Measurements from ENCODE around the gene CHRM4. TPM values are rescaled to one million over a fixed set of nuclear protein-coding genes. Genes with fewer than 3 reads are reported as not detected.

Gene CHRM4
- total RNA-seq, 2 donors from 2014 or later = 4.3 to 4.8 TPM

DNA sequence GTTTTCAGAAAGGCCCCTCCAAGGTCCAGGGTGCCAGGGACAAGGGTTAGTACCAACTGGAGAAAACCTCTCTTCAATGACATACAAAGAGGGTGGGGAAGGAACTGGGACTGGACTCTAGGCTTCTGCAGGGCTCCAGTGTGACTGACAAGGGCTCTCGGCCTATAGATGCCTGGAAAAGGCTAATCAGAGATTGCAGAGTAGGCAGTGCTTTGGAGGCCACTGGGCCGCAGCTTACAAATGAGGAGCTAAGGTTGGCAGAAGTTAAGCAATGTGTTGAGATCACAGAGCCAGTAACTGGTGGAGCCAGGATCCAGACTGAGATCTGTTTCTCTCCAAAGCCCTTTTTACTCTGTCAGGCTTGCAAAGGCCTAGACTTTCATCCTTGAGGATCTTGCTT is 51.8 kb downstream of the CHRM4 start:
- no peaks in the 10 kb centered on the region for H3K27me3 Mint-ChIP-seq
- peak overlapping the region; percentile 53 for H3K27ac Mint-ChIP-seq
- no peaks in the 10 kb centered on the region for H3K9me3 ChIP-seq (ENCODE audit: control insufficient read depth, low read length, poor library complexity, severe bottlenecking)
- DNase-seq (no peak), ATAC-seq (no peak)
- H3K4me3 Mint-ChIP-seq = no peak overlapping the region
- H3K4me1 Mint-ChIP-seq = peaks cover 38% of the 10 kb centered on the region
- H3K36me3 Mint-ChIP-seq (ENCODE audit: low read depth) = no peaks in the 10 kb centered on the region

DNA sequence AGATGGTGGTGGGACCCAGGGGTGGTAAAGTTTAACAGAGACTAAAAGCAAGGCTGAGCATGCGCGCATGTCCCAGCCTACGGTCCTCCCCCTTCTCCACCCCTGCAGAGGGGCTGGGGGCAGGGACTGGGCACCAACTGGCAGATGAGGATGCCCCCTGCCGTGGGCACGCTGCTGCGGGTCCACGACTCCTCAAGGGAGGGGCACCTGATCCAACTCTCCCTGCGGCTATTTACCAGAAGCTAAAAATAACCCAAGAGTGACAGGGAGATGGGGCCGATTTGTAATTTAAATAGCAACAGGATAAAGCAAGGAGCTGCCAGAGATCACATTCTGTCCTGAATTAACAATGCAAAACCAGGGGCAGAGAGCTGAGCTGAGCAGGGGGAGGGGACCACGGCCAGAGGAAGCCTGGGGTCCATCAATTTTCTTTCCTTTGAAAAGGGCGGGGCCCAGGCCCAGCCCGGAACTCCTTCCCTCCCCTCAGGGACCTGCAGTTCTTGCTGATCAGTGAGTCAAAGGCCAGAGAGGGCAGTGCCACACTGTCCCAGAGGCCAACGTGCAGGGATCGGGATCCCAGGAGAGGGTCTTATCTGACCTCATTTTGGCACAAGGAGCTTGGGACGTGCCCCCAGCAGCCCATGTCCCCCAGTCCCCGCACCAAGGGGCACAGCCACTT is 52.4 kb downstream of the CHRM4 start:
- ATAC-seq = no peak
- Mint-ChIP-seq H3K4me3 (peak overlapping the region; percentile 43), H3K4me1 (peaks cover 34% of the 10 kb centered on the region), H3K36me3 (ENCODE audit: low read depth) (no peaks in the 10 kb centered on the region), H3K27me3 (no peaks in the 10 kb centered on the region), H3K27ac (peak overlapping the region; percentile 53)
- DNase-seq = no peak
- H3K9me3 ChIP-seq (ENCODE audit: control insufficient read depth, low read length, poor library complexity, severe bottlenecking) = no peaks in the 10 kb centered on the region

DNA sequence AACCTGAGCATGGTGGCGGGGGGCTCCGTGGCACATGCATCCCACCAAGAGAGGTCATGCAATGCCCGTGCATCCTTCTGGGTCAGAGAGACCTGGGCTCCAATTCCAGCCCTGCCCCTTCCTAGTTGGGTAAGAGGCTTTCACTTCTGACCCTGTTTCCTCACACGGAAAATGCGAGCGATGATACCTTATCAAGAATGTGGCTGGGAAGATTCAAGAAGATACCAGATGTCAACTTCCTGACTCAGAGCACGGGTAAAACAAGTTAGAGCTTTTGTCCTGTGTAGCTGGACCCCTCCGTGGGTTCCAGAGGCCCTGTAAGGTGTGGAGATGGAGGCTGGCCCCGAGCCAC is 53.0 kb downstream of the CHRM4 start:
- H3K9me3 ChIP-seq (ENCODE audit: control insufficient read depth, low read length, poor library complexity, severe bottlenecking) = no peaks in the 10 kb centered on the region
- Mint-ChIP-seq H3K27ac (no peak overlapping the region), H3K27me3 (no peaks in the 10 kb centered on the region), H3K4me3 (no peak overlapping the region), H3K36me3 (ENCODE audit: low read depth) (no peaks in the 10 kb centered on the region), H3K4me1 (peaks cover 34% of the 10 kb centered on the region)
- DNase-seq (no peak), ATAC-seq (no peak)

DNA sequence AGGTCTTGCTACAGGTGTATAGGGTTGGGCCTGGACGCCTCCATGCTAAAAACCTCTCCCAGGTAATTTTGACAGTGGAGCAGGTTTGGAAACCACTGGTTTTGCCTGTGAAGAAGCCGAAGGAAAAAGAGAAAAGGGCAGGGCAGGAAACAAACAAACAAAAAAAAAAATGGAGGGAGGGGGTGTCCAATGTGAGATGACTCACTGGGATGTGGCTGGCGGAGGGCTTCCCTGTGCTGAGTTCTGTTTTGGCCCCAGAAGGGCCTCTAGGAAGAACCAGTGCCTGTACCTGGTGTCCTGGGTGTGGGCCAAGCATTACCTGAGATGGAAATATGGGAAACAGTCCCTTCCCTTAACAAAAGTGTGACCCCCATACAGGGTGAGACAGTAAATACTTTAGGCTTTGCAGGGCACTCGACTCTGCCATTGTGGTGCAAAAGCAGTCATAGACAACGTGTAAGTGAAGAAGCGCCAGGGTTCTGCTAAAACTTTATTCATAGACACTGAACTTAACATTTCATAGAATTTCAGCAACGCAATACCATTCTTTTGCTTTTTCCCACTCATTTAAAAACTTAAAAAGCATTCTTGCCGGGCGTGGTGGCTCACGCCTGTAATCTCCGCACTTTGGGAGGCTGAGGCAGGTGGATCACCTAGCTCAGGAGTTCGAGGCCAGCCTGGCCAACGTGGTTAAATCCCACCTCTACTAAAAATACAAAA is 53.8 kb downstream of the CHRM4 start:
- Mint-ChIP-seq H3K27ac (peak overlapping the region; percentile 6), H3K4me1 (peaks cover 33% of the 10 kb centered on the region), H3K36me3 (ENCODE audit: low read depth) (no peaks in the 10 kb centered on the region), H3K27me3 (no peaks in the 10 kb centered on the region), H3K4me3 (no peak overlapping the region)
- ATAC-seq (no peak), DNase-seq (no peak)
- H3K9me3 ChIP-seq (ENCODE audit: control insufficient read depth, low read length, poor library complexity, severe bottlenecking) = no peaks in the 10 kb centered on the region

DNA sequence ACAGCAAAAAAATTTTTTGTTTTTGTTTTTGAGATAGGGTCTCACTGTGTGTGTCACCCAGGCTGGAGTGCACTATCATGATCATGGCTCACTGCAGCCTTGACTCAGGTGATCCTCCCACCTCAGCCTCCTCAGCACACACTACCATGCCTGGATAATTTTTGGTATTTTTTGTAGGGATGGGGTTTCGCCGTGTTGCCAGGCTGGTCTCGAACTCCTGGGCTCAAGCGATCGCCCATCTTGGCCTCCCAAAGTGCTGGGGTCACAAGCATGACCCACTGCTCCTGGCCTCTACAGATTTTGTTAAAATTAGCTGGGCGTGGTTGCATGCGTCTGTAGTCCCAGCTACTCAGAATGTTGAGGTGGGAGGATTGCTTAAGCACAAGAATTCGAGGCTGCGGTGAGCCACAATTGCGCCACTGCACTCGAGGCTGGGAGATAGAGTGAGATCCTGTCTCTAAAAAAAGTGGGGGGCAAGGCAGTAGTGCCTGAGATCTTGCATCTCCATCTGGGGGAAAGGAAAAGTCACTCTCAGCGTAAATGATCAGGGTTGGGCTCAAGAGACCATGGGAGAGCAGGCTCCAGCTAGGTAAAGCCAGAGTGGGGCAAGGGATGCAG is 54.9 kb downstream of the CHRM4 start:
- DNase-seq (no peak), ATAC-seq (no peak)
- H3K27me3 Mint-ChIP-seq = no peaks in the 10 kb centered on the region
- peaks cover 28% of the 10 kb centered on the region for H3K4me1 Mint-ChIP-seq
- H3K4me3 Mint-ChIP-seq = no peak overlapping the region
- H3K36me3 Mint-ChIP-seq (ENCODE audit: low read depth) = no peaks in the 10 kb centered on the region
- no peaks in the 10 kb centered on the region for H3K9me3 ChIP-seq (ENCODE audit: control insufficient read depth, low read length, poor library complexity, severe bottlenecking)
- no peak overlapping the region for H3K27ac Mint-ChIP-seq

DNA sequence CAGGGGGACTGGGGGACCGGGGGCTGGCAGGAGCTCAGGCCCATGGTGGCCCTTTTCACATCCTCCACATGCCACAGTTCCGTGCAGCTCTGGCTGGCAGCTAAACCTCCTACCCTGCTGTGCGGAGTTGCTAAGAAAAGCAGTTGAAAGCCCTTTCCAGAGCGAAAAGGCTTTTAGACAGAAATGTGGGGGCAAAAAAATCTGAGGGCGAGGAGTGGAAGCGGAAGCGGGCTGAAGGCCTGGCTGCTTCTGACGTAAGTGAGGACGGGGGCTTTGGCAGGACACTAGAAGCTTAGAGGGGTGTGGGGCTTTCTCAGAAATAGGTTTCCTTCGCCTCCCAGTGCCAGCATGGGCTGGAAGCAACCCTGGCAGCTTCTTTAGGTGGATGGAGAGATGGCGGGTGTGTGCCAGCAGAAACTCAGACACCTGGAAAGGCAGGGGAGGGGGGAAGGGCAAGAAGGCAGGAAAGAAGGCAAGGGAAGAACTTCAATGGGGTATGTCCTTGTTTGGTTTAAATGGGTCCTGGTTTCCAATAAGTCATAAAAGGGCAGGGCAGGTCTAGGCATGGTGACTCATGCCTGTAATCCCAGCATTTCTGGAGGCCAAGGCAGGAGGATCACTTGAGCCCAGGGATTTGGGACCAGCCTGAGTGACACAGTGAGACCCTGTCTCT is 55.5 kb downstream of the CHRM4 start:
- DNase-seq = no peak
- Mint-ChIP-seq H3K4me3 (no peak overlapping the region), H3K36me3 (ENCODE audit: low read depth) (no peaks in the 10 kb centered on the region), H3K27ac (peak overlapping the region; percentile 41), H3K4me1 (peaks cover 28% of the 10 kb centered on the region), H3K27me3 (no peaks in the 10 kb centered on the region)
- no peaks in the 10 kb centered on the region for H3K9me3 ChIP-seq (ENCODE audit: control insufficient read depth, low read length, poor library complexity, severe bottlenecking)
- no peak for ATAC-seq

DNA sequence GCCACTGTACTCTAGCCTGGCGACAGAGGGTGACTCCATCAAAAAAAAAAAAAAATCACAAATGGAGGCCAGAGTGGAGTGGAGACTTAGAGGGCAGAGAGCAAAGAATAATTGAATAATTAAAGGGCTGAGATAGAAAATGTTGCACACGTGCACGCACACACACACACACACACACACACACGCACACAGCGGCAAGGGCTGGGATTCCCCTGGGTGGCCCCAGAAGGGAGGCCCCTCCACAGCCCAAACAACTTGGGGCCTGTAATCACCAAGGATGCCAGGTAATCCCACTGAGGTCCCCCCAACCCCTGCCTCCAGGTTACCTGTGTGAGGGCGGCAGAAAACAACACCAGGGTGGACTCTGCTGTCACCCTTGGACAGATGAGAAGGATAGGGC is 56.3 kb downstream of the CHRM4 start:
- no peak overlapping the region for H3K27ac Mint-ChIP-seq
- DNase-seq (no peak), ATAC-seq (no peak)
- no peak overlapping the region for H3K4me3 Mint-ChIP-seq
- no peaks in the 10 kb centered on the region for H3K36me3 Mint-ChIP-seq (ENCODE audit: low read depth)
- peaks cover 35% of the 10 kb centered on the region for H3K4me1 Mint-ChIP-seq
- H3K27me3 Mint-ChIP-seq = no peaks in the 10 kb centered on the region
- H3K9me3 ChIP-seq (ENCODE audit: control insufficient read depth, low read length, poor library complexity, severe bottlenecking) = no peaks in the 10 kb centered on the region

DNA sequence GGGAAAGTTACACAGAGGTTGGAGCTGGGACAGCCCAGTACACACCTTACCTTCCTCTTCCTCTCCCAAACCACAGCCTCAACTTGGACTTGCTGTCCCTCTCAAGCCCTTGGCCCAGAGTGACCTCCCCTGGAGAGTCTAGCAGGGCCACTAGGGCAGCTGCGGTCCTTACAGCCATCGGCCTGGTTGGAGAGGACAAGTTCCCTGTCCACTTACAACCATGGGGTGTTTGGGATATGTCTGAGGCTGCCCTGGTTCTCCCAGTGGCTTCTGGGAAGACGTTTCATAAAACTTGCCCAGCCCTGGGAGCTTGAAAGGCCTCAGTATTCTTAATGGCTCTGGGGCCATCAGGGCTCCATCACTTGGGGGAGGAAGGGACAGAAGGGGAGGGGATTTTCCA is 57.4 kb downstream of the CHRM4 start:
- Mint-ChIP-seq H3K4me3 (peak overlapping the region; percentile 88), H3K4me1 (peaks cover 41% of the 10 kb centered on the region), H3K27ac (peak overlapping the region; percentile 47), H3K36me3 (ENCODE audit: low read depth) (no peaks in the 10 kb centered on the region), H3K27me3 (no peaks in the 10 kb centered on the region)
- no peaks in the 10 kb centered on the region for H3K9me3 ChIP-seq (ENCODE audit: control insufficient read depth, low read length, poor library complexity, severe bottlenecking)
- DNase-seq (no peak), ATAC-seq (no peak)

Other genes with a start within 250 kb of the CHRM4 start
- gene CREB3L1, start 114.1 kb downstream of the CHRM4 start, total RNA-seq = not detected
- gene DGKZ, start 44.3 kb downstream of the CHRM4 start, total RNA-seq = 100 to 1,000 TPM; 194 to 196 TPM
- gene MDK, start 10.1 kb downstream of the CHRM4 start, total RNA-seq = 1 to 10 TPM; 2.6 to 3.7 TPM
- gene AMBRA1, start 202.2 kb upstream of the CHRM4 start, total RNA-seq = 10 to 100 TPM; 47.3 to 52.2 TPM
- 10 to 100 TPM; 17.2 to 17.4 TPM for gene HARBI1, start 225.5 kb upstream of the CHRM4 start, total RNA-seq
- 100 to 1,000 TPM; 110 to 129 TPM for gene ATG13, start 225.8 kb upstream of the CHRM4 start, total RNA-seq

Measured in T-helper 17 cell (primary cell).